ENCODE data around the gene ATRAID. TPM values are rescaled to one million over a fixed set of nuclear protein-coding genes. Genes with fewer than 3 reads are reported as not detected.

Gene ATRAID
- polyA plus RNA-seq, 4 donors = 144 to 186 (median 158) TPM

GRCh38 chr2:27217173-27218121 is 5.6 kb downstream of the ATRAID start, which contains the start of gene CAD:
Gene CAD, plus strand, starts transcription at chr2:27217369. Its CDS starts 183 bp downstream, at chr2:27217552.
- peak; percentile 23 to 68 (median 62) for DNase-seq (ENCODE audit: low read depth in 4 of 4, low spot score in 2 of 4)

- DNase-seq (ENCODE audit: low read depth in 4 of 4, low spot score in 2 of 4) = no peak
Measured at GRCh38 chr2:27218614-27219013, 6.8 kb downstream of the ATRAID start.

- no peak for DNase-seq (ENCODE audit: low read depth in 4 of 4, low spot score in 2 of 4)
Measured at GRCh38 chr2:27219091-27219490, 7.2 kb downstream of the ATRAID start.

- no peak for DNase-seq (ENCODE audit: low read depth in 4 of 4, low spot score in 2 of 4)
Measured at GRCh38 chr2:27220091-27220490, 8.2 kb downstream of the ATRAID start.

- DNase-seq (ENCODE audit: low read depth in 4 of 4, low spot score in 2 of 4) = no peak
Measured at GRCh38 chr2:27221166-27221565, 9.3 kb downstream of the ATRAID start.

GRCh38 chr2:27222407-27222806 is 10.6 kb downstream of the ATRAID start:
- no peak for DNase-seq (ENCODE audit: low read depth in 4 of 4, low spot score in 2 of 4)

- no peak for DNase-seq (ENCODE audit: low read depth in 4 of 4, low spot score in 2 of 4)
Measured at GRCh38 chr2:27223416-27223815, 11.6 kb downstream of the ATRAID start.

- DNase-seq (ENCODE audit: low read depth in 4 of 4, low spot score in 2 of 4) = no peak
Measured at GRCh38 chr2:27225526-27225925, 13.7 kb downstream of the ATRAID start.

- no peak for DNase-seq (ENCODE audit: low read depth in 4 of 4, low spot score in 2 of 4)
Measured at GRCh38 chr2:27227501-27227900, 15.7 kb downstream of the ATRAID start.

- no peak for DNase-seq (ENCODE audit: low read depth in 4 of 4, low spot score in 2 of 4)
Measured at GRCh38 chr2:27231921-27232320, 20.1 kb downstream of the ATRAID start.

- no peak for DNase-seq (ENCODE audit: low read depth in 4 of 4, low spot score in 2 of 4)
Measured at GRCh38 chr2:27233341-27233740, 21.5 kb downstream of the ATRAID start.

GRCh38 chr2:27236136-27236535 is 24.3 kb downstream of the ATRAID start:
- DNase-seq (ENCODE audit: low read depth in 4 of 4, low spot score in 2 of 4) = no peak

- DNase-seq (ENCODE audit: low read depth in 4 of 4, low spot score in 2 of 4) = no peak
Measured at GRCh38 chr2:27236626-27237025, 24.8 kb downstream of the ATRAID start.

GRCh38 chr2:27237341-27237945 is 25.6 kb downstream of the ATRAID start:
- DNase-seq (ENCODE audit: low read depth in 4 of 4, low spot score in 2 of 4) = no peak

- DNase-seq (ENCODE audit: low read depth in 4 of 4, low spot score in 2 of 4) = no peak
Measured at GRCh38 chr2:27238976-27239375, 27.1 kb downstream of the ATRAID start.

- DNase-seq (ENCODE audit: low read depth in 4 of 4, low spot score in 2 of 4) = no peak
Measured at GRCh38 chr2:27240406-27240805, 28.6 kb downstream of the ATRAID start.

- no peak for DNase-seq (ENCODE audit: low read depth in 4 of 4, low spot score in 2 of 4)
Measured at GRCh38 chr2:27241761-27242613, 30.1 kb downstream of the ATRAID start.

- no peak for DNase-seq (ENCODE audit: low read depth in 4 of 4, low spot score in 2 of 4)
Measured at GRCh38 chr2:27242614-27242951, 30.7 kb downstream of the ATRAID start.

- DNase-seq (ENCODE audit: low read depth in 4 of 4, low spot score in 2 of 4) = no peak
Measured at GRCh38 chr2:27243391-27244130, 31.7 kb downstream of the ATRAID start.

- no peak for DNase-seq (ENCODE audit: low read depth in 4 of 4, low spot score in 2 of 4)
Measured at GRCh38 chr2:27245116-27245515, 33.3 kb downstream of the ATRAID start.
